OCI-LY1 (cell line): Measurements from ENCODE around the gene CEP44.

ENCODE experiments used
- H2AFZ ChIP-seq: fragments of 200-600 bp; sonication (generic), shearing (Covaris generic); 2 replicates; pipeline ENCODE4 v1.6.0; 2014; ENCODE audit warnings: antibody characterized with exemption, mild to moderate bottlenecking, low read length
- H3F3A ChIP-seq: fragments of 200-600 bp; sonication (generic), shearing (Covaris generic); 2 replicates; pipeline ENCODE4 v1.6.0; 2014; ENCODE audit warnings: mild to moderate bottlenecking, antibody characterized with exemption, low read length, moderate library complexity; ENCODE audit not compliant: insufficient read depth
- H3K27ac ChIP-seq: fragments of 200-600 bp; sonication (generic); 2 replicates; pipeline ENCODE4 v1.5.1; 2014; ENCODE audit warnings: low read length, mixed run types, mild to moderate bottlenecking, low read depth; ENCODE audit not compliant: poor library complexity, severe bottlenecking
- H3K27me3 ChIP-seq: fragments of 200-600 bp; sonication (generic); 2 replicates; pipeline ENCODE4 v1.6.0; 2014; ENCODE audit warnings: antibody characterized with exemption, mild to moderate bottlenecking, low read length, moderate library complexity; ENCODE audit not compliant: insufficient read depth
- H3K36me3 ChIP-seq: fragments of 200-600 bp; sonication (generic); 2 replicates; pipeline ENCODE4 v1.6.1; 2014; ENCODE audit warnings: mild to moderate bottlenecking, antibody characterized with exemption, low read length, moderate library complexity, mixed read lengths; ENCODE audit not compliant: insufficient read depth
- H3K4me1 ChIP-seq: fragments of 200-600 bp; sonication (generic); 2 replicates; pipeline ENCODE4 v1.5.1; 2014; ENCODE audit warnings: mild to moderate bottlenecking, low read length, moderate library complexity; ENCODE audit not compliant: insufficient read depth, severe bottlenecking
- H3K4me2 ChIP-seq: fragments of 200-600 bp; sonication (generic), shearing (Covaris generic); 2 replicates; pipeline ENCODE4 v1.6.1; 2014; ENCODE audit warnings: low read length
- H3K4me3 ChIP-seq: fragments of 200-600 bp; sonication (generic); 2 replicates; pipeline ENCODE4 v1.5.1; 2014; ENCODE audit warnings: low read length, low read depth, mild to moderate bottlenecking, mixed read lengths; ENCODE audit not compliant: poor library complexity, severe bottlenecking
- H3K79me2 ChIP-seq: fragments of 200-600 bp; shearing (Covaris generic); 2 replicates; pipeline ENCODE4 v1.6.1; 2016; ENCODE audit warnings: mixed run types, low read length, mixed read lengths; ENCODE audit not compliant: insufficient read depth
- H3K9ac ChIP-seq: fragments of 200-600 bp; sonication (generic), shearing (Covaris generic); 2 replicates; pipeline ENCODE4 v1.6.1; 2014; ENCODE audit warnings: mild to moderate bottlenecking, low read length, mixed read lengths
- H3K9me2 ChIP-seq: fragments of 200-600 bp; sonication (generic), shearing (Covaris generic); 2 replicates; pipeline ENCODE4 v1.6.1; 2014; ENCODE audit warnings: low read depth, mild to moderate bottlenecking, low read length, mixed read lengths
- H3K9me3 ChIP-seq: fragments of 200-600 bp; shearing (Covaris generic); 2 replicates; pipeline ENCODE4 v1.6.1; 2014; ENCODE audit warnings: low read length, mixed read lengths
- H4K20me1 ChIP-seq: fragments of 200-600 bp; sonication (generic), shearing (Covaris generic); 2 replicates; pipeline ENCODE4 v1.6.0; 2016; ENCODE audit warnings: mild to moderate bottlenecking, low read length; ENCODE audit not compliant: insufficient read depth
- EZH2 ChIP-seq: fragments of 200-600 bp; sonication (generic), shearing (Covaris generic); IDR thresholded peaks from 2 replicates; pipeline ENCODE4 v1.8.0; 2017; ENCODE audit warnings: borderline replicate concordance, mixed run types, mild to moderate bottlenecking, antibody characterized with exemption, low read length, moderate library complexity, mixed read lengths
- TF ChIP-seq, protein P1 (sequence below): fragments of 200-600 bp; sonication (generic), shearing (Covaris generic); IDR thresholded peaks from 2 replicates; pipeline ENCODE4 v1.5.1; 2017; ENCODE audit warnings: mild to moderate bottlenecking, antibody characterized with exemption, low read length, moderate library complexity, mixed read lengths

The CEP44 gene

DNA sequence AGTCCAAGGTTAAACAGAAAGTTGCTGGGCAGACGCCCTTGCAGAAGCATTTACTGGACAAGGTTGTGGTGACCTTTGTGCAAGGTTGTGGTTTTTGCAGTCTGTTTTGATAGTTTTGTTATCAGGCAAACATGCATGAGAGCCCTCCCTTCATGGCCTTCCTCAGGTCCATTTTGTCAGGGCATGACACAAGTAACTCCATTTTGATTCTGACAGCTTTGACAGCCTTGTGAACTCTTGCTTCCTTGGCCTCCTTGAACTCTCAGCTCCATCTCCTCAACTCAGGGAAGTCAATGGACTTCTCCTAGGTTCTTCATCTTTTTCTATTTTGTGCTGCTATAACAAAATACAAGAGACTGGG is 97.7 kb downstream of the CEP44 start:
- Histone ChIP-seq H3K9me2 (no peaks in the 10 kb centered on the region), H3K9ac (no peak overlapping the region), H4K20me1 (no peaks in the 10 kb centered on the region), H3K27ac (no peak overlapping the region), H3F3A (no peaks in the 10 kb centered on the region), H3K27me3 (no peaks in the 10 kb centered on the region), H3K79me2 (no peaks in the 10 kb centered on the region), H2AFZ (no peak overlapping the region), H3K4me1 (no peaks in the 10 kb centered on the region), H3K9me3 (no peaks in the 10 kb centered on the region), H3K4me3 (no peak overlapping the region), H3K4me2 (no peak overlapping the region), H3K36me3 (no peaks in the 10 kb centered on the region)
- TF ChIP-seq, protein P1, sequence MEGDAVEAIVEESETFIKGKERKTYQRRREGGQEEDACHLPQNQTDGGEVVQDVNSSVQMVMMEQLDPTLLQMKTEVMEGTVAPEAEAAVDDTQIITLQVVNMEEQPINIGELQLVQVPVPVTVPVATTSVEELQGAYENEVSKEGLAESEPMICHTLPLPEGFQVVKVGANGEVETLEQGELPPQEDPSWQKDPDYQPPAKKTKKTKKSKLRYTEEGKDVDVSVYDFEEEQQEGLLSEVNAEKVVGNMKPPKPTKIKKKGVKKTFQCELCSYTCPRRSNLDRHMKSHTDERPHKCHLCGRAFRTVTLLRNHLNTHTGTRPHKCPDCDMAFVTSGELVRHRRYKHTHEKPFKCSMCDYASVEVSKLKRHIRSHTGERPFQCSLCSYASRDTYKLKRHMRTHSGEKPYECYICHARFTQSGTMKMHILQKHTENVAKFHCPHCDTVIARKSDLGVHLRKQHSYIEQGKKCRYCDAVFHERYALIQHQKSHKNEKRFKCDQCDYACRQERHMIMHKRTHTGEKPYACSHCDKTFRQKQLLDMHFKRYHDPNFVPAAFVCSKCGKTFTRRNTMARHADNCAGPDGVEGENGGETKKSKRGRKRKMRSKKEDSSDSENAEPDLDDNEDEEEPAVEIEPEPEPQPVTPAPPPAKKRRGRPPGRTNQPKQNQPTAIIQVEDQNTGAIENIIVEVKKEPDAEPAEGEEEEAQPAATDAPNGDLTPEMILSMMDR = no peak
- TF ChIP-seq EZH2 = no peak
